GM12865 (cell line): ENCODE results near the gene MATN3.

Experiments
- DNase-seq: peaks from one replicate; pipeline ENCODE4 v3.0.0; 2010; ENCODE audit warnings: low read depth
- H3K4me3 ChIP-seq: 2 replicates; pipeline ENCODE4 v1.5.1; 2011; ENCODE audit warnings: mild to moderate bottlenecking, low read depth, low read length, control low read depth
- CTCF ChIP-seq: IDR thresholded peaks from 2 replicates; pipeline ENCODE4 v1.5.1; 2011; ENCODE audit warnings: low read length, control low read depth, low read depth, inconsistent platforms; ENCODE audit not compliant: insufficient read depth; ENCODE audit errors: missing control alignments

Gene MATN3

DNA sequence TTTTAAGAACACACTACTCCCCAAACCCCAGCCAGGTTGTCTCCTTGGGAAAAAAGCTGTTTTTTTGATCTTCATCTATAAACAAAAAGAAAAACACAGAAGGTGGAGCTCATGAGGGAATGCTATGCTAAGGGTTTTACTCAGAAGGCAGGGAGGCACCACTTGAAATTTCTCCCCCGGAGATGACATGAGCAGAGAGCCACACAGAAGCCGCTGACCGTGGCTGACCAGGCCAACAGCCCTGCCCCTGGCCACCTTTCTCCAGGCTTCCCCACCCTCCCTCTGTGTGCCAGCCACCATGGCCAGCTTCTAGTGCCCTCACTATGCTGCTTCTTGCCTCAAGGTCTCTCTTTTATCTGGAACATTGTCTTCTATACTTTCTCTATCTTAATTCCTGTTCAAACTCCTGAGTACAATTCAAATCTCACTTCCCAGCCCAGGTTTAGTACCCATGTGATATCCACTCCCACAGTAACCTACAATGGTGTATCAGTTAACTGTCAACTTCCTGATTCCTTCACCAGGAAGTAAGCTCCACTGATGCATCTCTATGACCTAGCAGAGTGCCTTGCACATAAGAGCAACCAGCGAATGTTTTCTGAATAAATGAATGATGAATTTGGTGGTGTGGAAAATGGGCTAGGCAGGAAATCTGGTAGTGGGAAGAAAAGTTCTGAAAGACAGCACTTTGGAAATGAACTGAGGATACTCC lies 23.6 kb upstream of the MATN3 start:
- no peak for TF ChIP-seq CTCF
- no peak for DNase-seq
- H3K4me3 ChIP-seq: no peak overlapping the region

- H3K4me3 ChIP-seq: no peak overlapping the region
- TF ChIP-seq CTCF: no peak
- DNase-seq: no peak
Measured at GRCh38 chr2:20034821-20035220, 22.4 kb upstream of the MATN3 start.

- H3K4me3 ChIP-seq: no peak overlapping the region
- no peak for TF ChIP-seq CTCF
- DNase-seq: no peak
Measured at GRCh38 chr2:20034218-20034617, 21.8 kb upstream of the MATN3 start.

DNA sequence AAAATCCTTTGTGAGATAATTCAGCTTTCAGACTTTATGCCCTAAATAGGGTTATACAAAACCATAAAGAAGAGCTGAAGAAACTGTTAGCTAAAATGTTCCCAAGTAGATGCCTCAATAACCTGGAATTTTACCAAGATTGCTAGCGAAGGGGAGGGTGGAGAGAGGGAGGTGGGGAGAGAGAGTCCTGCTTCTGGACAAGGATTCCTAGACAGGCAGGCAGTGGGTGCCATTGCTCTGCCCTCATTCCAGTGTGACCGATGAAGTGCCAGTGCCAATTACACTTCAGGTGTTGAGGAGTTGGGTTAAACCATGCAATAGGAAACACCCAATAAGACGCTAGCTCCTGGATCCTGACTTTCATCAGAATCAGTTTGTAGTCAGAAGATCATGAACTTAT lies 20.9 kb upstream of the MATN3 start:
- no peak overlapping the region for H3K4me3 ChIP-seq
- no peak for TF ChIP-seq CTCF
- no peak for DNase-seq

- TF ChIP-seq CTCF: no peak
- no peak overlapping the region for H3K4me3 ChIP-seq
- no peak for DNase-seq
Measured at GRCh38 chr2:20030224-20030623, 17.8 kb upstream of the MATN3 start.

DNA sequence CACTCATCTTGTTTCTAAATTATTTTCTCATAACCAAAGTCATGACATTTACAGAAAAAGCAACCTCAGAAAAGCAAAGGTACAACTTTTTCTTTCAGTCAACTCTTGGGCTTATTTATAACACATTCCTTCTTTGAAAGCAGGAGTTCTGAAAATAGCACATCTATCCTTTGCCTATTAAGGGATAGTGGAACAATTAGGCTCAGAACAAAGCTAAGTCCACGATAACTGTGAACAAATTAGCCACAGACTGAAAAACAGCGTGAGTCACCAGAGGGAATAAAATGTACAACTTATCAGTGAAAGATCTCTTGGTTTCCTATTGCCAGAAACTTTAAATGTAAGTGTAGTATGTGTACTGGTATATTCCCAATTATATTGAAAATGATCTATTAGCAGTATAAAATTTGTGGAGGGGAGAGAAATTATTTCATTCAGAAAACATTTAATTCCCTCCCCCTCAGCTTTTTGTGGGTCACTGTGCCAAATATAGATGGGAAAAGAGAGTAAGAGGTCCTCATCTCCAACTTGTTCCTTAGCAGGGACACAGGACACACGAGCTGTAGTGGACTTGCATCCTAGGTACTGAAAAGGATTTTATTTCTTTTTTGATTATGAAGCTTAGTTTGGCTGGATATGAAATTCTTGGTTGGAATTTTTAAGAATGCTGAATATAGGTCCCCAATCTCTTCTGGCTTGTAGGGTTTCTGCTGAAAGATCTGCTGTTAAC lies 15.4 kb upstream of the MATN3 start:
- TF ChIP-seq CTCF: no peak
- no peak for DNase-seq
- no peak overlapping the region for H3K4me3 ChIP-seq
